HepG2 (cell line): ENCODE measurements around the gene GTF2E1.

Experiments used
- ARNTL ChIP-seq: sonication (generic); formaldehyde crosslinking; IDR thresholded peaks from 2 replicates; pipeline ENCODE4 v1.4.0; 2020; ENCODE audit warnings: mild to moderate bottlenecking, missing genetic modification reagents
- BCL3 ChIP-seq: sonication (generic); formaldehyde crosslinking; IDR thresholded peaks from 2 replicates; pipeline ENCODE4 v1.5.1; 2020; ENCODE audit warnings: mild to moderate bottlenecking, missing genetic modification reagents, moderate library complexity
- CTCF ChIP-seq: sonication (generic); formaldehyde crosslinking; IDR thresholded peaks from 2 replicates; pipeline ENCODE4 v1.5.0; 2020; ENCODE audit warnings: mild to moderate bottlenecking, missing genetic modification reagents, moderate library complexity
- ZNF331 ChIP-seq: sonication (generic); formaldehyde crosslinking; IDR thresholded peaks from 2 replicates; pipeline ENCODE4 v1.4.0; 2020; ENCODE audit warnings: missing genetic modification reagents

- no peak for TF ChIP-seq ARNTL (CRISPR knock-in tag)
- TF ChIP-seq ZNF331: no peak
- no peak for TF ChIP-seq BCL3 (CRISPR knock-in tag)
- no peak for TF ChIP-seq CTCF (CRISPR knock-in tag)
These were observed 48.5 kb downstream of the GTF2E1 start for GRCh38 chr3:120791010-120791409.
